GM12892 (cell line): Measurements from ENCODE around the gene ZHX3.

Experiments used
- POLR2A ChIP-seq: IDR thresholded peaks from 2 replicates; pipeline ENCODE4 v1.6.1; 2011; ENCODE audit warnings: low read depth, low read length, control low read depth
- POLR2AphosphoS5 ChIP-seq: IDR thresholded peaks from 2 replicates; pipeline ENCODE4 v1.6.1; 2011; ENCODE audit warnings: low read depth, low read length, control low read depth

DNA sequence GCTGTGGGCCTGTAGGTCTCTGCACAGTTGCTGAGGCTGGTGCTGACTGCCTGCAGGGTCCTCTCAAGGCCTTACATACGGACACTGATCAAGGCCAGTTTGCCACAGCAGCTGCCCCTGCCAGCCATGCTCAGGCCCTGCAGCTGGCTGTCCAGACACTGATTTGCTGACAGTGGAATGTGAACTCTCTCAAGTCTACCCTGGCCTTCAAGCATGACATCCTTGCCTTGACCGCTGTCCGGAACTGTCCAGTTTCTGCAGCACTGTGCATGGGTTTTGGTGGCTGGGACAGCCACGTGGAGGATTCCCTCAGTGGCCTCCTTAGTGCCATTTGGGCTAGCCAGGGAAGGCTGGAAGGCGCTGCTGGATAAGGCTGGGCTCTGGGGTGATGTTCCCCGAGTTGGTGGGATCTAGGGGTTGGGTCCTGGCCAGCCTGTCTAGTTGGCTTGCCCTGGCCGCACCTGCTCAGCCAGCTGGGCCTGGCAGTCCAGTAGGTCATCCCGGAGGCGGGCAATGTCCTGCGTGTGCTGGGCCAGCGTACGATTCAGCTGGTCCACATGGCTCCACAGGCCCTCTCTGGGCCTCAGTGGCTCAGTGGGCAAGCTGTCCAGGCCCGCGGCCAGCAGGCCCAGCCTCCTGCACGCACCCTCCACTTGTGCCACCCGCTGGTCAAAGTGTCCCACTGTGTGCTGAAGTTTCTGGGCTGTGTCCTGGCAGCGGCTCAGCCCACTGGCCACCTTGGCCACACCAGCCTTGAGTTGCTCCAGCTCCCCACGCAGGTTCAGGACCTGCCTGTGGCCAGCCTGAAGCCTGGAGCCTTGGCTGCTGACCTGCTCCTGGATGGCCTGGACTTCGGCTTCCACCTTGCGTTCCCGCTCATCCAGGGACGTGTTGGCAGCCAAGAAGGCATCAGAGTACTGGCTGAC, 43.6 kb upstream of the ZHX3 start:
- no peak for TF ChIP-seq POLR2AphosphoS5
- TF ChIP-seq POLR2A = no peak
